Femur (tissue), 1 donor: ENCODE results near the gene ZNF487.
"Not testable (repeated sequence)": the region's sequence is repeated elsewhere in the genome, so short reads cannot be mapped to it uniquely, and the experiment has no call there.

Experiments used
- DNase-seq: peaks from one replicate; pipeline ENCODE4 v3.0.0-alpha.2; 2017

Gene ZNF487

DNA sequence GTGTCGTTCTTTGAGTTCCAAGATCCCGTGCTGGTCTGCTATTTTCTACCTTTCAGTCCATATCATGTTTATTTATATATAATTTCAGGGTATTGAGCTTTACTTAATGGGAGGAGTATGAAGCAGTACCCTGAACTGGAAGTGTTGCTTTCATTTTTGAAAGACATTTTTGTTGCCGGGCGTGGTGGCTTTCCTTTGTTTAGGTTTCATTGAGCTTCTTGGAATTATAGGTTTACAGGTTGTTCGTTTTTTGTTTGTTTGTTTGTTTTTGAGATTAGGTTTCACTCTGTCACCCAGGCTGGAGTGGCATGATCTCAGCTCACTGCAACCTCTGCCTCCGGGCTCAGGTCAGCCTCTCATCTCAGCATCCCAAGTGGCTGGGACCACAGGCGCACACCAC lies 7.4 kb downstream of the ZNF487 start:
- no peak for DNase-seq

- no peak for DNase-seq
These were observed 8.1 kb downstream of the ZNF487 start for GRCh38 chr10:43444897-43445466.

DNA sequence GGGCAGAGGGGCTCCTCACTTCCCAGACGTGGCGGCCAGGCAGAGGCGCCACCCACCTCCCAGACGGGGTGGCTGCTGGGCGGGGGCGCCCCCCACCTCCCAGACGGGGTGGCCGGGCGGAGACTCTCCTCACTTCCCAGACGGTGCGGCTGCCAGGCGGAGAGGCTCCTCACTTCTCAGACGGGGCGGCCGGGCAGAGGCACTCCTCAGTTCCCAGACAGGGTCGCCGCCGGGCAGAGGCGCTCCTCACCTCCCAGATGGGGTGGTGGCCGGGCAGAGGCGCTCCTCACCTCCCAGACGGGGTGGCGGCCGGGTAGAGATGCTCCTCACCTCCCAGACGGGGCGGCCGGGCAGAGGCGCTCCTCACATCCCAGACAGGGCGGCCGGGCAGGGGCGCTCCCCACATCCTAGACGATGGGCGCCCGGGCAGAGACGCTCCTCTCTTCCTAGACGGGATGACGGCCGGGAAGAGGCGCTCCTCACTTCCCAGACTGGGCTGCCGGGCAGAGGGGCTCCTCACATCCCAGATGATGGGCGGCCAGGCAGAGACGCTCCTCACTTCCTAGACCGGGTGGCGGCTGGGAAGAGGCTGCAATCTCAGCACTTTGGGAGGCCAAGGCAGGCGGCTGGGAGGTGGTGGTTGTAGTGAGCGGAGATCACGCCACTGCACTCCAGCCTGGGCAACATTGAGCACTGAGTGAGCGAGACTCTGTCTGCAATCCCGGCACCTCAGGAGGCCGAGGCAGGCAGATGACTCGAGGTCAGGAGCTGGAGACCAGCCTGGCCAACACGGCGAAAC lies 9.5 kb downstream of the ZNF487 start:
- not testable (repeated sequence) for DNase-seq

DNA sequence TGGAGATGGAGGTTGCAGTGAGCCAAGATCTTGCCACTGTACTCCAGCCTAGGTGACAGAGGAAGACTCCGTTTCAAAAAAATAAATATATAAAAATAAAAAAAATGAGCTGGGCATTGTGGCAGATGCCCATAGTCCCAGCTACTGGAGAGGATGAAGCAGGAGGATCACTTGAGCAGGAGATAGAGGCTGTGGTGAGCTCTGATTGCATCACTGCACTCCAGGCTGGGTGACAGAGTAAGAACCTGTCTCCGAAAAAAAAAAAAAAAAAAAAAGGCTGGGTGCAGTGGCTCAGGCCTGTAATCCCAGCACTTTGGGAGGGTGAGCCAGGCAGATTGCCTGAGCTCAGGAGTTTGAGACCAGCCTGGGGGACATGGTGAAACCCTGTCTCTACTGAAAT lies 11.8 kb downstream of the ZNF487 start:
- DNase-seq = no peak

DNA sequence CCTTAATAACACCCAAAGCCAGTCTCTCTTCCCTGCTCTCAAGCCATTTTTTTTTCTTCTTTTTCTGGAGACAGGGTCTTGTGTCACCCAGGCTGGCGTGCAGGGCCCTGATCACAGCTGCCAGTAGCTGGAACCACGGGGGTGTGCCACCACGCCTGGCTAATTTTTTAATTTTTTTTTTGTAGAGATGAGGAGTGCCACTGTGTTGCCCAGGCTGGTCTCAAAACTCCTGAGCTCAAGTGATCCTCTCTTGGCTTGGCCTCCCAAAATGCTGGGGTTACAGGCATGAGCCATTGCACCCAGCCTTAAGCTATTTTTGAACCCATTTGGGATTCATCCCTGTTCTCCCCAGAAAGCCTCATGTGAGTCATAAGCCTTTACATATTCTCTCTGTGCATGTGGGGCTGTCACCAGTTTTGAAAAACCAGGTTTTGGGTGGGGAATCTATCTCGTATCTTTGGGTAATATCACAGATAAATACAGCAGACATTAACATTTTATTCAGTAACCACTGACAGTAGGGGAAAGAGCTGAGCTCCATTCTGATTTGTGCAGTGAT lies 15.5 kb downstream of the ZNF487 start:
- DNase-seq = no peak

- no peak for DNase-seq
These were observed 16.4 kb downstream of the ZNF487 start for GRCh38 chr10:43453266-43453831.

- not testable (repeated sequence) for DNase-seq
These were observed 17.1 kb downstream of the ZNF487 start for GRCh38 chr10:43454025-43454424.

- not testable (repeated sequence) for DNase-seq
These were observed 19.6 kb downstream of the ZNF487 start for GRCh38 chr10:43456561-43456960.

- DNase-seq = no peak
These were observed 21.3 kb downstream of the ZNF487 start for GRCh38 chr10:43458227-43458626.

DNA sequence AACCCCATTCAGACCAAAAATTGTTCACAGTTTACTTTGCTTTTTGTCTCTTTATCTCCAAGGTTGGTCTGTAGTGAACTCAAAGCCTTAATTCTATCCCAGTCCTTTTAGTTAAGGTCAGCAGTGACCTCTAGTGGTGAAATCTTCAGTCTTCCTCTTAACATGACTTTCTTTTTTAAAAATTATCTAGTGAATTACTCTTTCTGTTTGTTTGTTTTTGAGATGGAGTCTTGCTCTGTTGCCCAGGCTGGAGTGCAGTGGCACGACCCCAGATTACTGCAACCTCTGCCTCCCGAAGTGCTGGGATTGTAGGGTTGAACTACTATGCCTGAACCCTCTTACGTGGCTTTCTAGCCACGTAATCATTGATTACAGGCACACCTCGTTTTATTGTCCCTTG lies 25.0 kb downstream of the ZNF487 start:
- DNase-seq = peak; percentile 19

DNA sequence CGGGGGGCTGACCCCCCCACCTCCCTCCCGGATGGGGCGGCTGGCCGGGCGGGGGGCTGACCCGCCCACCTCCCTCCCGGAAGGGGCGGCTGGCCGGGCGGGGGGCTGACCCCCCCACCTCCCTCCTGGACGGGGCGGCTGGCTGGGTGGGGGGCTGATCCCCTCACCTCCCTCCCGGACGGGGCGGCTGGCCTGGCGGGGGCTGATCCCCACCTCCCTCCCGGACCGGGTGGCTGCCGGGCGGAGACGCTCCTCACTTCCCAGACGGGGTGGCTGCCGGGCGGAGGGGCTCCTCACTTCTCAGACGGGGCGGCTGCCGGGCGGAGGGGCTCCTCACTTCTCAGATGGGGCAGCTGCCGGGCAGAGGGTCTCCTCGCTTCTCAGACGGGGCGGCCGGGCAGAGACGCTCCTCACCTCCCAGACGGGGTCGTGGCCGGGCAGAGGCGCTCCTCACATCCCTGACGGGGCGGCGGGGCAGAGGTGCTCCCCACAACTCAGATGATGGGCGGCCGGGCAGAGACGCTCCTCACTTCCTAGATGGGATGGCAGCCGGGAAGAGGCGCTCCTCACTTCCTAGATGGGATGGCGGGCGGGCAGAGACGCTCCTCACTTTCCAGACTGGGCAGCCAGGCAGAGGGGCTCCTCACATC lies 28.3 kb downstream of the ZNF487 start:
- not testable (repeated sequence) for DNase-seq

- not testable (repeated sequence) for DNase-seq
These were observed 28.8 kb downstream of the ZNF487 start for GRCh38 chr10:43465736-43466120.

DNA sequence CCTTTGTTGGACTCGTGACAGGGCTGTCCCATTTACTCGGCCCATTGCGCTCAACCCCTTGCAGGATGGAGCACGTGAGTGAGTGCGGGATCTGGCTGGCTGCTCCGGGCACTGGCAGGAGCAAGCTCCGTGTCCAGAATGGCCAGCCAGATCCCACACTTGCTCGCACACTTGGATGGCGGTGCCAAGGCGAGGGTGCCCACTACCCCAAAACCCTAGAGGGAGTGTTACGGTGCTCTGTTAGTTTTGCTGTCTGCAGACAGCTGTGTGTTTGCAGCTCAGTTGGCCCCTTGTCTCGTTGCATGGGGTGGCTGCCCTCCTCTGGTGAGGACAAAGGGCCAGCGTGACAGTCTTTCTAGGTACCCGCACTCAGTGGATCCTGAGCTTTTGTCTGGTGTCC lies 34.2 kb downstream of the ZNF487 start:
- no peak for DNase-seq

GRCh38 chr10:43471935-43472720 lies 35.2 kb downstream of the ZNF487 start:
- no peak for DNase-seq

DNA sequence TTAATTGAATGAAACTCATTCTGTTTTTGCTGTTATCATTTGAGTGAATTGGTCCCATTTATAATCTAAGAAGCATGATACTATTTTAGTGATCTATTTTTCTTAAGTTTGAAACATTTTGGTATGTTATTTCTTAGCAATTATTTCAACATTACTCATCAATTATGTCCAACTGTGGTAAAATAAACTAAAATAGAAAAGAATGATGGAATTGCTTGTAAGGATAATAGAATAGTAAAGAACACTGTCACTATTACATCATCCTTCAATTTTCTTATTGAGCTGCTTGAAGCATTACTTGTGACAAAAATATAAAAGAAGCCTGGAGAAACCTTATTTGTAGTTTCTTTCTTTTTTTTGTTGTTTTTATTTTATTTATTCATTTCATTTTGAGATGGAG lies 42.4 kb downstream of the ZNF487 start:
- no peak for DNase-seq

DNA sequence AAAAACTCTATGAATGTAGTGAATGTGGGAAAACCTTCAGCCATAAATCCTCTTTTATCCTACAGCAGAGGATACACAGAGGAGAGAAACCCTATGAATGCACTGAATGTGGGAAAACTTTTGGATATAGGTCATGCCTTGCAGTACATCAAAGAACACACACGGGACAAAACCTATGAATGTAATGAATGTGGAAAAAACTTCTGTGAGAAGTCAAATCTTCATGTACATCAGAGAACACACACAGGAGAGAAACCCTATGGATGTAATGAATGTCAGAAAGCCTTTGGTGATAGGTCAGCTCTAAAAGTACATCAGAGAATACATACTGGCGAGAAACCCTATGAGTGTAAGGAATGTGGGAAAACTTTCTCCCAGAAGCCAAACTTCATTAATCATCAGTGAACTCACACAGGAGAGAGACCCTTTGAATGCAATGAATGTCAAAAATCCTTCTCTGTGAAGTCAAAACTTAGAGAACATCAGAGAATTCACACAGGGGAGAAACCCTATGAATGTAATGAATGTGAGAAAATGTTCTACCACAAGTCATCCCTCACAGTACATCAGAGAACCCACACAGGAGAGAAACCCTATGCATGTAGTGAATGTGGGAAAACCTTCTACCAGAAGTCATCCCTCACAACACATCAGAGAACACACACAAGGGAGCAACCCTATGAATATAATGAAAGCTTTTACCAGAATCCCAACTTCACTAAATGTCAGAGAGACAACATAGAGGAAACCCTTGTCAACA lies 45.6 kb downstream of the ZNF487 start:
- DNase-seq = no peak

DNA sequence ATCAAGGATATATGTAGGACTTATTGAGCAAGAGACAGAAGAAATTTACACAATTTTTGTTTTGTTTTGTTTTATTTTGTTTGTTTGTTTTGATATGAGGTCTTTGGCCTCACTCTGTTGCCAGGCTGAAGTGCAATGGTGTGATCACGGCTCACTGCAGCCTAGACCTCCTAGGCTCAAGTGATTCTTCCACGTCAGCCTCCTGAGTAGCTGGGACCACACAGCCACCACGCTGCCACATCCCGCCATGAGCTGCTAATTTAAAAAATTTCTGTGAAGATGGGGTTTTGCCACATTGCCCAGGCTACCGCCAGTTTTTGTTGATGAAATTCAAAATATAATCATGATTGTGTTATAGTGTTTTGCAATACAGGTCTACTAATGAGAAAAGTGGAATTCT lies 54.9 kb downstream of the ZNF487 start:
- DNase-seq = no peak

DNA sequence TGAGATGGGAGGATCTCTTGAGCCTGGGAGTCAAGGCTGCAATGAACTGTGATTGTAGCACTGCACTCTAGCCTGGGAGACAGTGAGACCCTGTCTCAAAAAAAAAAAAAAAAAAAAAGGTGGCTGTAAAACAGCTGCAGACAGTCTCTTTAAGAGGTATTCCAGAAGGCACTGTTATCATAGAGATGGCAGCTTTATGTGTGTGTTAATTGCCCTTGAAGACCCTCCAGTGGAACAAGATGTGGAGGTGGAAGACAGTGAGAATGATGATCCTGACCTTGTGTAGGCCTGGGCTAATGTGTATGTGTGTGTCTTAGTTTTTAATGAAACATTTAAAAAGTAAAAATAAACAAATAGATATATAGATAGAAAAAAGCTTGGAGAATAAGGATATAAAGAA lies 66.0 kb downstream of the ZNF487 start:
- no peak for DNase-seq

DNA sequence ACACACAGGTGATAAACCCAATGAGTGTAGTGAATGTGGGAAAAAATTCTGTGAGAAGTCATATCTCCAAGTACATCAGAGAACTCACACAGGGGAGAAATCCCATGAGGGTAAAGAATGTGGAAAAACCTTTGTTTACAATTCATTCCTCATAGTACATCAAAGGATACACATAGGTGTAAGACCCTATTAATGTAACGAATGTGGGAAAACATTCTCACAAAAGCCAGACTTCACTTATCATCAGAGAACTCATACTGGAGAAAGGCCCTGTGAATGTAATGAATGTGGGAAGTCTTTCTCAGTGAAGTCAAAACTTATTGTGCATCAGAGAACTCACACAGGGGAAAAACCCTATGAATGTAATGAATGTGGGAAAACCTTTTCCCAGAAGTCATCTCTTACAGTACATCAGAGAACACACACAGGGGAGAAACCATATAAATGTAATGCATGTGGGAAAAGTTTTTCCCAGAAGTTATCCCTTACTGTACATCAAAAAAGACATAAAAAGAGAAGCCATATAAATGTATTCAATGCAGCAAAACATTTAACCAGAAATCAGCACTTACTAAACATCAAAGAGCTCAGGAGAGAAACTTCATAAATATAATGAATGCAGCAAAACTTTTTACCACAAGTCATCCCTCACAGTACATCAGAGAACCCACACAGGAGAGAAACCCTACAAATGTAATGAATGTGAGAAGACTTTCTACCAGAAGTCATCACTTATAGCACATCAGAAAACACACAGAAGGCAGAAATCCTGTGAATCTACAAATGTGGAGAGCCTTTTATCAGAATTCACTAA lies 87.7 kb downstream of the ZNF487 start:
- DNase-seq = no peak
